ENCODE results near the gene ACOD1.
A peak's percentile ranks its signal among the peaks of the same experiment; 100 is the strongest.
"Not testable (repeated sequence)": the region's sequence is repeated elsewhere in the genome, so short reads cannot be mapped to it uniquely, and the experiment has no call there.

ACOD1 gene

GRCh38 chr13:76953968-76954367 is 5.7 kb downstream of the ACOD1 start:
- DNase-seq (ENCODE audit: low spot score): no peak

GRCh38 chr13:76954538-76954937 is 6.2 kb downstream of the ACOD1 start:
- no peak for DNase-seq (ENCODE audit: low spot score)

DNA sequence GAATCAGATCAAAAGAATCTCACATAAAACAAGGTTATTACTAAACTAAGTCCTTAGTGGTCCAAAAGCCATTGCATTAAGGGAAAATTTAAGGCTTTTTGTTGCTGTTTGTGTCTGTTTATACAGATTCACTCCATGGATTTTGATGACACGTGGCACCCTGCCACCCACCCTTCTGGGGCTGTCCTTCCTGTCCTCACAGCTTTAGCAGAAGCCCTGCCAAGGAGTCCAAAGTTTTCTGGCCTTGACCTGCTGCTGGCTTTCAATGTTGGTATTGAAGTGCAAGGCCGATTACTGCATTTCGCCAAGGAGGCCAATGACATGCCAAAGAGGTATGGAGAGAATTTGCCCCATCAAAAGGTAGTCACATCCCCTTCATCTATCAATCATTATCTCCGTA is 6.9 kb downstream of the ACOD1 start:
- no peak for DNase-seq (ENCODE audit: low spot score)

DNA sequence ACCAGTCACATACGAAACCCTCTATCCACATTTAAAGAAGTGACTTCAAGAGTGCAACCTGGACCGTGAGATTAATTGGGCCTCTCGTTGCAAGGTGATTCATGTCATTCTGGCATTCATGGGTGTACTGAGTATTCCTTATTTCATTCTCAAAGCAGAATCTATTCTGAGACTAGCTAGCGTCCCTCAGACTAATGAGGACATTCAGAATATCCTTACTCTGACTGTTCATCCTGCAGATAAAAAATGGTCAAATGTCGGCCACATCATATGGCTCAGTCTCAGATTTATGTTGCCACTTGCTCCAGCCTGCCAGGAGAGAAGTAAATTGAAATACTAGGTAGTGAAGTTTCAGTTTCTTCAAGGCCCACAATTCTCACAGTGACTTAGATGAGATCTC is 7.3 kb downstream of the ACOD1 start:
- DNase-seq (ENCODE audit: low spot score): no peak

- DNase-seq (ENCODE audit: low spot score): no peak
These were observed 10.6 kb downstream of the ACOD1 start for GRCh38 chr13:76958841-76959432.

GRCh38 chr13:76959734-76960133 is 11.4 kb downstream of the ACOD1 start:
- DNase-seq (ENCODE audit: low spot score): not testable (repeated sequence)

DNA sequence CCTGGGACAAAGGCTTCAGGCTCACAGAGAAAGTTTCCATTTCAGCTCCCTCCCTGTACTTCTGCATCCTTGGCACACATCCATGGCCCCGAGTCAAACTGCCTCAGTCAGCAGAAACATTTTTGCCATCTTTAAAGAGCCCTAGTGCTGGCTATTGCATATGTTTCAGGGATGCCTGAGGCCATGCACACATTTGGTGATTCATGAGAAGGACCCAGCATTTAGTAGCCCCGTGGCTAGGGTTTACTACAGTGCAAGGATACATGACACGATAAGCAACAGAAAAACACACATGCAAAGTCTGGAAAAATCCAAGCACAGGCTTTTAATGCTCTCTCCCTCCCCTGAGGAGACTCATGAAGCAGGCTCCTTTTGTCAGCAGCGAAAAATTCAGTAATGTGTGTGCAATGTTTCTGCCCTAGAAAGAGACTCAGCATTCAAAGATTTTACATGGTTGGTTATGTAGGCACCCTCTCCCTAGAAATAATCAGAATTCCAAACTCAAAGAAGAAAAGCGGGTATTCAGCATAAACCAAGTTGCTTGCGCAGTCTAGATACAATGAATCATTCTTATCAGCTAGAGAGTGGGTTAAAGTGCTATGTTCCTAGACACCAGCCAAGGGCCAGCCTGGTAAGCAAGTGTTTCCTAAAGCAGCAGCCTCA is 17.6 kb downstream of the ACOD1 start:
- peak; percentile 73 for DNase-seq (ENCODE audit: low spot score)

DNA sequence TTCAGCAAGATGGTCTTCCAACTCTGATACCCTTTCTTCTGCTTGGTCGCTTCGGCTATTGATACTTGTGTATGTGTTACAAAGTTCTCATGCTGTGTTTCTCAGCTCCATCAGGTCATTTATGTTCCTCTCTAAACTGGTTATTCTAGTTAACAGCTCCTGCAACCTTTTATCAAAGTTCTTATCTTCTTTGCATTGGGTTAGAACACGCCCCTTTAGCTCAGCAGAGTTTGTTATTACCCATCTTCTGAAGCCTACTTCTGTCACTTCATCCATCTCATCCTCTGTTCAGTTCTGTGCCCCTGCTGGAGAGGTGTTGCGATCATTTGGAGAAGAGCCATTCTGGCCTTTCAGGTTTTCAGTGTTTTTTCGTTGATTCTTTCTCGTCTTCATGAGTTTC is 18.7 kb downstream of the ACOD1 start:
- DNase-seq (ENCODE audit: low spot score): no peak

DNA sequence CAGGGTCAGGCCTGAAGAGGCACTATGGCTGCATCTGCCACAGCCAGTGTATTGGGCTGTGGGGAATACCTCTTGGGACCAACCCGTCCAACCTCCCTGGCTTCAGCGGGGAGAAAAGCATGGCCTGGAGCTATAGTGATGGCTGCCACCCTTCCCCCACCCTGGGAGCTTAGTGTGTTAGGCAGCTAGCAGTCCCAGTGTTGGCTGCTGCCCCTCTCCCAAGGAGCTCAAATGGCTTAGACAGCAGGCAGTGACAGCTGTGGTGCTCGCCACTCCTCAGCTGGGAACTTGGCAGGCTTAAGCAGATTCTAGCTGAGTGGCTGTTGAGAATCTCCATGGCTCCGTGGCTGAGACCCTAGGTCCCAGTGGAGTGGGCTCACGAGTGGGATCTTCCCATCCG is 19.7 kb downstream of the ACOD1 start:
- DNase-seq (ENCODE audit: low spot score): no peak

DNA sequence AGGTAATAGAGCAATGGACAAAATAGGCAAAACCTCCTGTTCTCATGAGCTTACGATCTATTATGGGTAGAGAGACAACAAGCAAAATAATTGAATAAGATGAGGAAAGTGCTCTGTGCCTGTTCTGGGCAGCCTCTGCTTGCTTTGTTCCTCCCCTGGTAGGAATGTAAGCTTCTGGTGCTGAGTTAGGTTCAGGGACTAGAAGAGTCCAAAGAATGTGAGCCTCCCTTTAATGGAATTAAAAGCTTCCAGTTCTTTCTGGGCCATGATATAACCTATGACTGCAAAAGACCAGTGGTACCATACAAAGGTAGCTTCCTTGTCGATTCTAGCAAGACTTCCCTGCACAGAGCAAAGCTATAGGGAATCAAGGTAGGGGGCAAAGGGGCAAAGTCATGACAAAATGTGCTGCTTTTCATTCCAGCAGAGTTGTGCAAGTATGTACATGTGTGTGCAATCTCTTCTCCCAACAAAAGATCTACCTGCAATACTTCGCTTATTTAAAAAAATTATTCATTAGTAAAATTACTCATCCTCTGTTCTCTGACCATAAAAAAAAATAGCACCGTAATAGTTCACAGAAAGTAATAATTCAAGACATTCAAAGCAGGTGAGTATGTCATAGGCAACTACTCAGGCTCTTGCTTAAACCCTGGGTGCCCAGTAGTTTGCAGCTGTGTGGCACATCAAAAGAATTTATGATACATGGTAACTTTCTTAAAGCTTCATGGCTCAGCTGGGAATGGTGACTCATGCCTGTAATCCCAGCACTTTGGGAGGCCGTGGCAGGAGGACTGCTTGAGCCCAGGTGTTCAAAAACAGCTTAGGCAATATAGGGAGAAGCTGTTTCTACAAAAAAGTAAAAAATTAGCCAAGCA is 21.4 kb downstream of the ACOD1 start:
- no peak for DNase-seq (ENCODE audit: low spot score)

DNA sequence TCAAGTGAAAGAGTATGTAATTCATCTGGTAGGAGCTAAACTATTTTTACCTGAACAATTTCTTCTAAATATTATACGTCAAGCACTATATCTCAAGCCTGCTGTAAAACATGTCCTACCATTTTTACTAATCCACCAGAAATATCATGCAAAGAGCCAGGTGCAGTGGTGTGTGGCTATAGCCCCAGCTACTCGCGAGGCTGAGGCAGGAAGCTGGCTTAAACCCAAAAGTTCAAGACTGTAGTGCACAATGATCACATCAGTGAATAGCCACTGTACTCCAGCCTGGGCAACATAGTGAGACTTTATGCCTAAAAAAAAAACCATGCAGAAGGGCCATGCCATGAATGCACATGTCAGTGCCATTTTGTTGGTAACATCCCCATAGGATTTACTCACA is 22.9 kb downstream of the ACOD1 start:
- DNase-seq (ENCODE audit: low spot score): no peak

DNA sequence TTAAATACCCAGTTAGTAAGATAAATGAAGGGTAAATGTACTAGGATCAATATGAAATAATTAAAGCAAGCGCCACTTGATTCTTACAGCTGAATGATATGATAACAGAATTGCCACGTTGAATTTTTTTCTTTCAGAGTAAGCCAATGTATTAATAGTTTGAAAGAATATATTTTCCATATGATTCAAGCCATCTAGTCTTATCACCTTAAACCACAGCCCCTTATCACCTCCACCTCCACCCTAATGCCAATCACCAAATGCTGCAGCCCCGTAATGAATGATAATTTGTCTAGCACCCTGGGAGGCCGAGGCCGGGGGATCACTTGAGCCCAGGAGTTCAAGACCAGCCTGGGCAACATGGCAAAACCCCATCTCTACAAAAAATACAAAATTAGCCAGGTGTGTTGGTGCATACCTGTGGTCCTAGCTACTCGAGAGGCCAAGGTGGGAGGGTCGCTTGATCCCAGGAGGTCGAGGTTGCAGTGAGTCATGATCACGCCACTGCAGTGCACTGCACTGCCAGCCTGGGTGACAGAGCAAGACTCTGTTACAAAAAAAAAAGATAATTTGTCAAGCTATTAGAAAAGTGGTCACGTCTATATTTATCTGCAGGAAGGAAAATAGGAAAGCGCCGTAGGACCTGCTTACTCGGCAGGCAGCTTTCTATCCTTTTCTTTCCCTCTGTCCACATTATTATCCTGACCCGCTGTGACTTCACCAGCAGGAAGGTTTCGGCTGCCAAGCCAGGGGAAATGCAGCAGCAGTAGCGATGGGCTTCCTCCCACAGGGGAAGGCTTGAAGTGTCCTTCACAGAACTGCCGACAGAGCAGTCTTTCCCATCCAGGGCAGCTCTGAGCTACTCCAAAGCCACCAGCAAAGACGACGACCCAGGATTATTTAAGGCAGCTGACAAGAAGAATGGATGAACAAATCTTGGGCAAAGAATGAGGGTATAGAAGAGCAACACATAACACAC is 23.8 kb downstream of the ACOD1 start:
- DNase-seq (ENCODE audit: low spot score): peak; percentile 88

GRCh38 chr13:76973920-76974617 is 25.8 kb downstream of the ACOD1 start:
- DNase-seq (ENCODE audit: low spot score): no peak

DNA sequence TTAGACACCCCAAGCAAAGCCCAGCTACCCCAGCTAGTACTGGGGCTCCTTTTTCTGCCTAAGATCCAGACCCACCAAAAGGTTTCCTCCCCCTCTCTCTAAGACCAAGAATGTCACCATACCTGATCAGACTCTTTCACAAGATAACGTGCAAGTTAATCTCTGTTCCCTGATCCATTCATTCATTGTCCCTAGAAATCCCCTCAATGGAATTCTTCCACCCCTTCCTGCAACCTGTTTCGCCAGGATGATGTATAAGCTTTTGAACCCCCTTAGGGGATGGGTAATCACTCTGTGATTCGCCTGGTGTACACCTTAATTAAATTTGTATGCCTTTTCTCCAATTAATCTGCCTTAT is 26.3 kb downstream of the ACOD1 start:
- no peak for DNase-seq (ENCODE audit: low spot score)

DNA sequence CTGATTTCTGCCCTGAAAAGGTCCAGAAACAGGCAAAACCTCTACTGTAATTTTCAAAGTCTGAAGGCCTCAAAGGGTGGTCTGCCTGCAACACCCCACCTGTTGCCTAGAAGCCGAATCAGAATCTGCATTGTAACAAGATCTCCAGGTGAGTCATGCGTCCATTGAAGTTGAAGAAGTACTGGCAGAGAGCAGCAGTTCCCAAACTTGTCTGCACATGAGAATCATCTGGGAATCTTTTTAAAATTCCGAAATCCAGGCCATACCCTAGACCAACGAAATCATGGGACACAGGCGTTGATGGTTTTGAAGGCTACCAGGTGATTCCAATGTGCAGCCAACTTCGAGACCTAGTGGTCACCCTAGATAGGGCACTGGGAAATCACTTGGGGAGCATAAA is 27.6 kb downstream of the ACOD1 start:
- no peak for DNase-seq (ENCODE audit: low spot score)

- peak; percentile 99 for DNase-seq (ENCODE audit: low spot score)
These were observed 28.2 kb downstream of the ACOD1 start for GRCh38 chr13:76976490-76976889.

DNA sequence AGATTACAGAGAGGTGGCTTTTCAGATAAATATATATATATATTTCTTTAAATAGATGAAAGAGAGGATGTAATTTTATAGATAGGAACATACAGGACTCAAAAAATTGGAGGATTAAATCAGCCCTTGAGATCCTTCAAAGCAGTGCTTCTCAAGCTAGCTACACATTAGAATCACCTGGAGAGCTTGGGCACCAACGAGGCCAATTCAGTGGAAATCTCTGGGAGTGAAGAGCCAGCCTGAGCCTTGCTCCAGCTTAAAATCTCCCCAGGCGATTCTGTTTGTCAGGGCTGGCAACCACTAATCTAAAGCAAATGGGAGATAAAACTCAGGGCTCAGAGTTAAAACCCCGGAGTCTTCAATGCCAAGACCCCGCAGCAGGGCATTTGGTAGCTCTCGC is 28.6 kb downstream of the ACOD1 start:
- peak; percentile 56 for DNase-seq (ENCODE audit: low spot score)

- peak; percentile 71 for DNase-seq (ENCODE audit: low spot score)
These were observed 31.9 kb downstream of the ACOD1 start for GRCh38 chr13:76980075-76980718.

GRCh38 chr13:76982061-76982460 is 33.8 kb downstream of the ACOD1 start:
- DNase-seq (ENCODE audit: low spot score): no peak

- DNase-seq (ENCODE audit: low spot score): no peak
These were observed 35.4 kb downstream of the ACOD1 start for GRCh38 chr13:76983676-76984075.

GRCh38 chr13:76991432-76991795 is 43.1 kb downstream of the ACOD1 start:
- DNase-seq (ENCODE audit: low spot score): no peak

Data from cerebellar cortex (tissue), 1 donor.